Measurements from ENCODE around the gene DAPK2. TPM values are rescaled to one million over a fixed set of nuclear protein-coding genes. Genes with fewer than 3 reads are reported as not detected.
A peak's percentile ranks its signal among the peaks of the same experiment; 100 is the strongest.

DAPK2 gene
- total and polyA plus RNA-seq, 2 of the 13 experiments (the other 11 are each of a cell fraction or from before 2014, with no cell fraction given) = 0.33 to 0.63 TPM

DNA sequence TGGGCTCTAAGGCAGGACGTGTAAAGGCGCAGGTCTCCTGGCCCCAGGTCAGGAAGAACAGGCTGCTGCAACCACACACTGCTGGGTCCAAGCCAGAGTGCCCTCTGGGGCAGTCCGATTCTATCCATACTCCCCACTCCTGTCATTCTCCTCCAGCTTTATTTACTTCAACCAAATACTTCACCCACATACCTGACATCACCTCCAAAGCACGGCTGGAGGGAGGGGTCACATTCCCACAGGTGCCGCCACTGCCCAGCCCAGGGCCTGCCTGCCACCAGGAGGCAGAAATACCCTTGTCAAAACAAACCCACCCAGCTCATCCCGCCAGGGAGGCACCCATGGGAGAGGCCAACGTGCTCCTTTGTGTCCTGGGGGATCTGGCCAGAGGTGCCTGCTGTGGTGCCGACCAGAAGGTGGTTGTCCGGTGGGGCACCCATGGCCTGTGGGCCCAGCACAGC is 100.4 kb downstream of the DAPK2 start:
- peak; percentile 57 for DNase-seq (ENCODE audit: low spot score)
- BruUV-seq (replicated peaks) = no TSS peak
- POLR2A ChIA-PET = no interaction called here
- peak; percentile 51; the same call in 1 of the 2 replicates for TF ChIP-seq HDAC1 (CRISPR knock-in tag; IDR thresholded peaks at IDR 0.05)
- TF ChIP-seq ZNF441 (CRISPR knock-in tag; IDR thresholded peaks at IDR 0.05; ENCODE audit: borderline replicate concordance) = no peak
- TF ChIP-seq ZNF816 (CRISPR knock-in tag; IDR thresholded peaks at IDR 0.05; ENCODE audit: borderline replicate concordance) = 0 out of 2 replicates have a peak, but pooled peaks have one; percentile 48
- TF ChIP-seq, protein P1, sequence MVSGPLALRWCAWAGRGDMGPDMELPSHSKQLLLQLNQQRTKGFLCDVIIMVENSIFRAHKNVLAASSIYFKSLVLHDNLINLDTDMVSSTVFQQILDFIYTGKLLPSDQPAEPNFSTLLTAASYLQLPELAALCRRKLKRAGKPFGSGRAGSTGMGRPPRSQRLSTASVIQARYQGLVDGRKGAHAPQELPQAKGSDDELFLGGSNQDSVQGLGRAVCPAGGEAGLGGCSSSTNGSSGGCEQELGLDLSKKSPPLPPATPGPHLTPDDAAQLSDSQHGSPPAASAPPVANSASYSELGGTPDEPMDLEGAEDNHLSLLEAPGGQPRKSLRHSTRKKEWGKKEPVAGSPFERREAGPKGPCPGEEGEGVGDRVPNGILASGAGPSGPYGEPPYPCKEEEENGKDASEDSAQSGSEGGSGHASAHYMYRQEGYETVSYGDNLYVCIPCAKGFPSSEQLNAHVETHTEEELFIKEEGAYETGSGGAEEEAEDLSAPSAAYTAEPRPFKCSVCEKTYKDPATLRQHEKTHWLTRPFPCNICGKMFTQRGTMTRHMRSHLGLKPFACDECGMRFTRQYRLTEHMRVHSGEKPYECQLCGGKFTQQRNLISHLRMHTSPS (CRISPR knock-in tag; IDR thresholded peaks at IDR 0.05; ENCODE audit: low read depth) = peak; percentile 64; the same call in 1 of the 2 replicates
- TF ChIP-seq CBFB (CRISPR knock-in tag; IDR thresholded peaks at IDR 0.05) = 0 out of 2 replicates have a peak, but pooled peaks have one; percentile 11
- TF ChIP-seq, protein P2, sequence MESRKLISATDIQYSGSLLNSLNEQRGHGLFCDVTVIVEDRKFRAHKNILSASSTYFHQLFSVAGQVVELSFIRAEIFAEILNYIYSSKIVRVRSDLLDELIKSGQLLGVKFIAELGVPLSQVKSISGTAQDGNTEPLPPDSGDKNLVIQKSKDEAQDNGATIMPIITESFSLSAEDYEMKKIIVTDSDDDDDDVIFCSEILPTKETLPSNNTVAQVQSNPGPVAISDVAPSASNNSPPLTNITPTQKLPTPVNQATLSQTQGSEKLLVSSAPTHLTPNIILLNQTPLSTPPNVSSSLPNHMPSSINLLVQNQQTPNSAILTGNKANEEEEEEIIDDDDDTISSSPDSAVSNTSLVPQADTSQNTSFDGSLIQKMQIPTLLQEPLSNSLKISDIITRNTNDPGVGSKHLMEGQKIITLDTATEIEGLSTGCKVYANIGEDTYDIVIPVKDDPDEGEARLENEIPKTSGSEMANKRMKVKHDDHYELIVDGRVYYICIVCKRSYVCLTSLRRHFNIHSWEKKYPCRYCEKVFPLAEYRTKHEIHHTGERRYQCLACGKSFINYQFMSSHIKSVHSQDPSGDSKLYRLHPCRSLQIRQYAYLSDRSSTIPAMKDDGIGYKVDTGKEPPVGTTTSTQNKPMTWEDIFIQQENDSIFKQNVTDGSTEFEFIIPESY (CRISPR knock-in tag; IDR thresholded peaks at IDR 0.05) = peak; percentile 27; the same call in 1 of the 2 replicates
- peak; percentile 45; the same call in 1 of the 2 replicates for TF ChIP-seq SPEN (CRISPR knock-in tag; IDR thresholded peaks at IDR 0.05; ENCODE audit: low read depth)
- TF ChIP-seq ZNF143 (CRISPR knock-in tag; IDR thresholded peaks at IDR 0.05) = 0 out of 2 replicates have a peak, but pooled peaks have one; percentile 10
- peak; percentile 17 for TF ChIP-seq ZEB1 (IDR thresholded peaks at IDR 0.05; ENCODE audit: insufficient replicate concordance, low read depth)
- TF ChIP-seq, protein P3, sequence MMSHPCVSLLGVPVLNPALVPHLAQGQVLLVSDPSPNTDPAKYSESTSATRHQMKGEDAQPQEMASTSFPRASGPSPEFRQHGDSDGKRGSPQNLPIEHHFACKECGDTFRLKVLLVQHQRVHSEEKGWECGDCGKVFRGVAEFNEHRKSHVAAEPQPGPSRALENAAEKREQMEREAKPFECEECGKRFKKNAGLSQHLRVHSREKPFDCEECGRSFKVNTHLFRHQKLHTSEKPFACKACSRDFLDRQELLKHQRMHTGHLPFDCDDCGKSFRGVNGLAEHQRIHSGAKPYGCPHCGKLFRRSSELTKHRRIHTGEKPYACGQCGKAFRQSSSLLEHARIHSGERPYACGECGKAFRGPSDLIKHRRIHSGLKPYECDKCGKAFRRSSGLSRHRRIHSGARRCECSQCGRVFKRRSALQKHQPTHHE (CRISPR knock-in tag; IDR thresholded peaks at IDR 0.05; ENCODE audit: borderline replicate concordance) = 0 out of 2 replicates have a peak, but pooled peaks have one; percentile 37
- TF ChIP-seq, protein P4, sequence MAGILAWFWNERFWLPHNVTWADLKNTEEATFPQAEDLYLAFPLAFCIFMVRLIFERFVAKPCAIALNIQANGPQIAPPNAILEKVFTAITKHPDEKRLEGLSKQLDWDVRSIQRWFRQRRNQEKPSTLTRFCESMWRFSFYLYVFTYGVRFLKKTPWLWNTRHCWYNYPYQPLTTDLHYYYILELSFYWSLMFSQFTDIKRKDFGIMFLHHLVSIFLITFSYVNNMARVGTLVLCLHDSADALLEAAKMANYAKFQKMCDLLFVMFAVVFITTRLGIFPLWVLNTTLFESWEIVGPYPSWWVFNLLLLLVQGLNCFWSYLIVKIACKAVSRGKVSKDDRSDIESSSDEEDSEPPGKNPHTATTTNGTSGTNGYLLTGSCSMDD (CRISPR knock-in tag; IDR thresholded peaks at IDR 0.05) = no peak
- peak; percentile 51; the same call in 1 of the 2 replicates for TF ChIP-seq ZFX (CRISPR knock-in tag; IDR thresholded peaks at IDR 0.05; ENCODE audit: low read depth)
- TF ChIP-seq, protein P5, sequence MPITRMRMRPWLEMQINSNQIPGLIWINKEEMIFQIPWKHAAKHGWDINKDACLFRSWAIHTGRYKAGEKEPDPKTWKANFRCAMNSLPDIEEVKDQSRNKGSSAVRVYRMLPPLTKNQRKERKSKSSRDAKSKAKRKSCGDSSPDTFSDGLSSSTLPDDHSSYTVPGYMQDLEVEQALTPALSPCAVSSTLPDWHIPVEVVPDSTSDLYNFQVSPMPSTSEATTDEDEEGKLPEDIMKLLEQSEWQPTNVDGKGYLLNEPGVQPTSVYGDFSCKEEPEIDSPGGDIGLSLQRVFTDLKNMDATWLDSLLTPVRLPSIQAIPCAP (CRISPR knock-in tag; IDR thresholded peaks at IDR 0.05; ENCODE audit: low read depth) = 0 out of 2 replicates have a peak, but pooled peaks have one; percentile 18
- TF ChIP-seq NCOA1 (CRISPR knock-in tag; IDR thresholded peaks at IDR 0.05) = no peak

More for the DNA sequence above, 100.4 kb downstream of the DAPK2 start:
- Histone ChIP-seq H3K9me3 (ENCODE audit: low read length) (no peaks in the 10 kb centered on the region), H3K27ac (ENCODE audit: extremely low read length, insufficient read depth, low read length) (no peak overlapping the region), H3K79me2 (ENCODE audit: insufficient read depth, low read length) (no peaks in the 10 kb centered on the region), H3K9ac (ENCODE audit: insufficient read depth, low read depth, low read length) (0 out of 2 replicates have a peak overlapping the region, but pooled peaks have one; percentile 33), H3K27me3 (ENCODE audit: control insufficient read depth in 1 of 2, insufficient read depth in 2 of 2, low read length in 2 of 2) (no peaks in the 10 kb centered on the region), H4K20me1 (ENCODE audit: insufficient read depth, low read length) (no peaks in the 10 kb centered on the region), H3K4me1 (ENCODE audit: insufficient read depth, low read length) (peaks cover 43% of the 10 kb centered on the region), H2AFZ (ENCODE audit: low read length) (peak overlapping the region; percentile 20), H3K4me2 (ENCODE audit: low read depth, low read length) (peak overlapping the region; percentile 96), H3K36me3 (replicated peaks in 1 of 2; ENCODE audit: control insufficient read depth in 1 of 2, insufficient read depth in 2 of 2, low read length in 2 of 2) (no peaks in the 10 kb centered on the region), H3K4me3 (replicated peaks in 1 of 3; ENCODE audit: insufficient read depth in 1 of 3, low read depth in 2 of 3, low read length in 3 of 3) (peak overlapping the region in 2 of 3 experiments; percentile 43 to 68; a peak in 5 of 6 replicates)
- peak; percentile 84 for ATAC-seq
- in situ Hi-C loops (cut with HindIII; ENCODE audit: extremely low pct_ligation_motif_present, low pct_unique_long_range_greater_than_20kb) (loop anchor here (5.0 kb wide), 1 partner anchor 106 kb away; no protein-coding TSS in a partner anchor), intact Hi-C loops (cut with micrococcal nuclease; ENCODE audit: unreplicated experiment) (loop anchor here (1.0 to 5.0 kb wide), 3 partner anchors 100 to 336 kb away; partner anchors contain the start of gene DAPK2)
- FAIRE-seq = no peak
- 0% methylated on average over 1 of the region's 9 CpGs for WGBS (ENCODE audit: low lambda C conversion rate)
- CTCF ChIA-PET (ENCODE audit: low intra/inter-chr PET ratio, low total read pairs) = interaction anchor here (1.2 to 2.5 kb wide), 4 partner anchors 101 to 194 kb away, joined by 5 to 15 read pairs (median 5); partner anchors contain the start of gene DAPK2

Data from HepG2 (cell line).